CD8-positive, alpha-beta memory T cell (primary cell): ENCODE measurements around the gene AP3S1. TPM values are rescaled to one million over a fixed set of nuclear protein-coding genes. Genes with fewer than 3 reads are reported as not detected.
"Not testable (repeated sequence)": the region's sequence is repeated elsewhere in the genome, so short reads cannot be mapped to it uniquely, and the experiment has no call there.

Source experiments
- CTCF ChIA-PET: fragments of 350-600 bp; sonication (Branson Sonifier 250); formaldehyde crosslinking; loops from one replicate; lab custom pipeline; 2021; ENCODE audit warnings: antibody characterized with exemption; lab: Charles Lee
- POLR2A ChIA-PET: fragments of 350-600 bp; sonication (Branson Sonifier 250); formaldehyde crosslinking; loops from one replicate; lab custom pipeline; 2021; ENCODE audit warnings: antibody characterized with exemption; lab: Charles Lee
- DNase-seq, 5 donors: peaks; one replicate each; pipeline versions ENCODE4 v3.0.0 to v3.0.0-alpha.2; 2020 to 2022; ENCODE audit warnings: mixed read lengths in 1 of 5
- H3K27ac ChIP-seq: one replicate; pipeline ENCODE4 v1.7.0; 2013; ENCODE audit warnings: low read depth, mild to moderate bottlenecking, low read length, moderate library complexity
- H3K27me3 ChIP-seq: 2 replicates; pipeline ENCODE4 v1.7.0; 2013; ENCODE audit warnings: low read length, mild to moderate bottlenecking; ENCODE audit not compliant: insufficient read depth, poor library complexity, severe bottlenecking
- H3K36me3 ChIP-seq: 2 replicates; pipeline ENCODE4 v1.7.0; 2013; ENCODE audit warnings: mild to moderate bottlenecking, low read length, moderate library complexity; ENCODE audit not compliant: insufficient read depth
- H3K4me1 ChIP-seq: 2 replicates; pipeline ENCODE4 v1.7.0; 2013; ENCODE audit warnings: mild to moderate bottlenecking, low read length, moderate library complexity; ENCODE audit not compliant: insufficient read depth
- H3K4me3 ChIP-seq: 2 replicates; pipeline ENCODE4 v1.7.0; 2013; ENCODE audit warnings: mild to moderate bottlenecking, low read length
- H3K9me3 ChIP-seq: 2 replicates; pipeline ENCODE4 v1.7.0; 2013; ENCODE audit warnings: mild to moderate bottlenecking, low read length
- H3K27ac Mint-ChIP-seq, 8 donors: one replicate each; pipeline ENCODE4 v1.8.0; 2020 to 2021; ENCODE audit warnings: mixed read lengths in 8 of 8, mild to moderate bottlenecking in 6 of 8, inconsistent platforms in 3 of 8, moderate library complexity in 3 of 8
- H3K27me3 Mint-ChIP-seq, 2 donors: one replicate each; pipeline ENCODE4 v1.8.0; 2020 to 2021; ENCODE audit warnings: mixed read lengths in 2 of 2, mild to moderate bottlenecking in 1 of 2, moderate library complexity in 1 of 2
- H3K36me3 Mint-ChIP-seq, 3 donors: one replicate each; pipeline ENCODE4 v1.8.0; 2020 to 2021; ENCODE audit warnings: mixed read lengths in 3 of 3, inconsistent platforms in 1 of 3, mild to moderate bottlenecking in 1 of 3
- H3K4me1 Mint-ChIP-seq, 3 donors: one replicate each; pipeline ENCODE4 v1.8.0; 2020 to 2021; ENCODE audit warnings: mixed read lengths in 3 of 3, inconsistent platforms in 1 of 3, mild to moderate bottlenecking in 1 of 3
- H3K4me3 Mint-ChIP-seq, 7 donors: one replicate each; pipeline ENCODE4 v1.8.0; 2020 to 2021; ENCODE audit warnings: mixed read lengths in 7 of 7, mild to moderate bottlenecking in 6 of 7, moderate library complexity in 4 of 7, inconsistent platforms in 2 of 7
- H3K9me3 Mint-ChIP-seq, 5 donors: one replicate each; pipeline ENCODE4 v1.8.0; 2020 to 2022; ENCODE audit warnings: mixed read lengths in 5 of 5, mild to moderate bottlenecking in 3 of 5, moderate library complexity in 2 of 5, inconsistent platforms in 1 of 5
- polyA plus RNA-seq: library from polyadenylated mRNA; unstranded; fragments of 300-500 nt; fragmentation: Illumina TruSeq; gene quantifications from one replicate; pipeline ENCODE4 v1.2.3, GENCODE V29; 2021
- total RNA-seq, 2 experiments: library from RNA; stranded (reverse); gene quantifications; one replicate each; pipeline ENCODE4 v1.2.3, GENCODE V29; 2021

AP3S1 gene
- total and polyA plus RNA-seq, 3 experiments from 2014 or later: 62.1 to 77.5 (median 73.6) TPM

DNA sequence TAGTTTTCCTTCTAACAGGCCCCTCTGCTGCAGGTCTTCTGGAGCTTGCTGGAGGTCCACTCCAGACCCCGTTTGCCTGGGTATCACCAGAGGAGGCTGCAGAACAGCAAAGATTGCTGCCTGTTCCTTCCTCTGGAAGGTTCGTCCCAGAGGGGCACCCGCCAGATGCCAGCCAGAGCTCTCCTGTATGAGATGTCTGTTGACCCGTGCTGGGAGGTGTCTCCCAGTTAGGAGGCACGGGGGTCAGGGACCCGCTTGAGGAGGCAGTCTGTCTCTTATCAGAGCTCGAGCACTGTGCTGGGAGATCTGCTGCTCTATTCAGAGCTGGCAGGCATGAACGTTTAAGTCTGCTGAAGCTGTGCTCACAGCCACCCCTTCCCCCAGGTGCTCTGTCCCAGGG, 40.7 kb downstream of the AP3S1 start:
- H3K36me3 ChIP-seq, H3K27ac ChIP-seq, H3K9me3 Mint-ChIP-seq, POLR2A ChIA-PET, DNase-seq, H3K4me3 Mint-ChIP-seq, H3K27me3 Mint-ChIP-seq, H3K27me3 ChIP-seq, H3K4me3 ChIP-seq, H3K4me1 ChIP-seq, CTCF ChIA-PET, H3K9me3 ChIP-seq, H3K27ac Mint-ChIP-seq: not testable (repeated sequence)
- H3K36me3 Mint-ChIP-seq: peaks cover 13 to 40% (median 38%) of the 10 kb centered on the region in 3 donors
- peaks cover 0 to 26% (median 16%) of the 10 kb centered on the region in 3 donors for H3K4me1 Mint-ChIP-seq

DNA sequence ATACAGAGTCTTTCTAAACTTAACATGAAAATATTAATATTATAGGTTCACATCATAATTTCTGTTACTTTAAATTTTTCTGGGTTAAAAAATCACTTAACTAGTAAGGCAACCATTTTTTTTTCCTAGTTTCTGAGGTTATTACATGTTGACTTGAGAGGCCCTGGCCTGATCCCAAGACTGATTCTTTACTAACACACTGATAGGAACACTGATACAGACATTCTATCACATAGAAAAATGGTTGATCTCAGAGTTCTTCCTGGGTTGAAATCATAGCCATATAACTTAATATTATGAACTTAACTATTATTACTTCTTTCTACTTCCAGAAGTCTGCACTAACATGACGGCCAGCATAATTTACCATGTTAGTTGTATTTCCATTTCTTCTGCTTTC, 43.0 kb downstream of the AP3S1 start:
- ChIA-PET CTCF (no interaction called here), POLR2A (no interaction called here)
- no peaks in the 10 kb centered on the region for H3K27me3 Mint-ChIP-seq
- no peaks in the 10 kb centered on the region for H3K9me3 Mint-ChIP-seq
- peaks cover 6 to 29% (median 18%) of the 10 kb centered on the region in 3 donors for H3K36me3 Mint-ChIP-seq
- H3K27ac Mint-ChIP-seq: no peak overlapping the region
- DNase-seq: no peak
- Histone ChIP-seq H3K36me3 (no peaks in the 10 kb centered on the region), H3K4me1 (no peaks in the 10 kb centered on the region), H3K4me3 (no peak overlapping the region), H3K27ac (no peak overlapping the region), H3K9me3 (no peaks in the 10 kb centered on the region), H3K27me3 (no peaks in the 10 kb centered on the region)
- H3K4me1 Mint-ChIP-seq: peaks cover 0 to 14% (median 11%) of the 10 kb centered on the region in 3 donors
- H3K4me3 Mint-ChIP-seq: no peak overlapping the region

DNA sequence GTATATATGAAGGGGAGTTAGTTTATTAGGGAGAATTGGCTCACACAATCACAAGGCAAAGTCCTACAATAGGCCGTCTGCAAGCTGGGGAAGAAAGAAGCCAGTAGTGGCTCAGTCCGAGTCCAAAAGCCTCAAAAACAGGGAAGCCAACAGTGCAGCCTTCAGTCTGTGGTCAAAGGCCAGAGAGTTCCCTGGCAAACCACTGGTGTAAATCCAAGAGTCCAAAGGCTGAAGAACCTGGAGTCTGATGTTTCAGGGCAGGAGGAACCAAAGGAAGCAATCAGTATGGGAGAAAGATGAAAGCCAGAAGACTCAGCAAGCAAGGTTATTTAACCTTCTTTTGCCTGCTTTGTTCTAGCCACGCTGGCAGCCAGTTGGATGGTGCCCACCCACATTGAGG, 43.5 kb downstream of the AP3S1 start:
- H3K4me1 Mint-ChIP-seq, H3K9me3 ChIP-seq, POLR2A ChIA-PET, CTCF ChIA-PET, H3K27me3 Mint-ChIP-seq, H3K27ac Mint-ChIP-seq, H3K27me3 ChIP-seq, H3K36me3 ChIP-seq, H3K27ac ChIP-seq, H3K4me3 ChIP-seq, H3K4me1 ChIP-seq, H3K9me3 Mint-ChIP-seq, DNase-seq, H3K4me3 Mint-ChIP-seq: not testable (repeated sequence)
- peaks cover 4 to 27% (median 18%) of the 10 kb centered on the region in 3 donors for H3K36me3 Mint-ChIP-seq

DNA sequence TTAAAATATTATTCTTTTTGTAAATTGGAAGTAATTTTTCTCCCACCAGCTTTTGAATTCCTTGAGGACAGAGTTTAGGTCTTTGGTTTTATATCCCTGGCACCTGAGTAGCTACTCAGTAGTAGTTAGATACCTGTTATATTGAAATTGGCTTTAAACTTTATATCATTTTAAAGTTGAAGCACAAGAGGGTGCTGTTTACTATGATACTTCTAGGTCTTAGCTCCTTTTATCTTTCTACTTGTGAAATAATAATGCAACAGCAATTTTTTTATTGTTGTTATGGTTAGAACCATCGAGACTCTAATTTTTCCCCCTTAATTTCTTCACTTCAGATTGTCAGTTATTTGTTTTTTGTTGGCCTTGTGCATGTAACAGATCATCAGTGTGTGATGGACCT, 46.3 kb downstream of the AP3S1 start:
- no peak overlapping the region for H3K27ac Mint-ChIP-seq
- no peak overlapping the region for H3K4me3 ChIP-seq
- no peaks in the 10 kb centered on the region for H3K4me1 ChIP-seq
- no peaks in the 10 kb centered on the region for H3K9me3 ChIP-seq
- no peak overlapping the region for H3K27ac ChIP-seq
- H3K36me3 Mint-ChIP-seq: peaks cover 5 to 15% (median 6%) of the 10 kb centered on the region in 3 donors
- no peak for DNase-seq
- H3K36me3 ChIP-seq: no peaks in the 10 kb centered on the region
- POLR2A ChIA-PET: no interaction called here
- CTCF ChIA-PET: no interaction called here
- H3K4me3 Mint-ChIP-seq: no peak overlapping the region
- no peaks in the 10 kb centered on the region for H3K27me3 Mint-ChIP-seq
- H3K27me3 ChIP-seq: no peaks in the 10 kb centered on the region
- H3K9me3 Mint-ChIP-seq: no peaks in the 10 kb centered on the region
- peaks cover 0 to 3% (median 0%) of the 10 kb centered on the region in 3 donors for H3K4me1 Mint-ChIP-seq

DNA sequence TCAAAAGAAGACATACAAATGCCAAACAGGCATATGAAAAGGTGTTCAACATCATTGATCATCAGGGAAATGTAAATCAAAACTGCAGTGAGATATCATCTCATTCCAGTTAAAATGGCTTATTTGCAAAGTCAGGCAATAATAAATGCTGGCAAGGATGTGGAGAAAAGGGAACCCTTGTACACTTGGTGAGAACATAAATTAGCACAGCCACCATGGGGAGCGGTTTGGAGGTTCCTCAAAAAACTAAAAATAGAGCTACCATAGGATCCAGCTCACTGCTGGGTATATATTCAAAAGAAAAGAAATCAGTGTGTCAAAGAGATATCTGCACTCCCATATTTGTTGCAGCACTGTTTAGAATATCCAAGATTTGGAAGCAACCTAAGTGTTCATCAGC, 50.3 kb downstream of the AP3S1 start:
- Histone ChIP-seq H3K4me3 (no peak overlapping the region), H3K4me1 (no peaks in the 10 kb centered on the region), H3K9me3 (no peaks in the 10 kb centered on the region), H3K27ac (no peak overlapping the region), H3K36me3 (no peaks in the 10 kb centered on the region), H3K27me3 (no peaks in the 10 kb centered on the region)
- Mint-ChIP-seq H3K9me3 (no peaks in the 10 kb centered on the region), H3K27me3 (no peaks in the 10 kb centered on the region), H3K36me3 (peaks cover 5 to 8% (median 6%) of the 10 kb centered on the region in 3 donors), H3K4me3 (no peak overlapping the region), H3K4me1 (no peaks in the 10 kb centered on the region), H3K27ac (no peak overlapping the region)
- ChIA-PET POLR2A (no interaction called here), CTCF (no interaction called here)
- DNase-seq: no peak

DNA sequence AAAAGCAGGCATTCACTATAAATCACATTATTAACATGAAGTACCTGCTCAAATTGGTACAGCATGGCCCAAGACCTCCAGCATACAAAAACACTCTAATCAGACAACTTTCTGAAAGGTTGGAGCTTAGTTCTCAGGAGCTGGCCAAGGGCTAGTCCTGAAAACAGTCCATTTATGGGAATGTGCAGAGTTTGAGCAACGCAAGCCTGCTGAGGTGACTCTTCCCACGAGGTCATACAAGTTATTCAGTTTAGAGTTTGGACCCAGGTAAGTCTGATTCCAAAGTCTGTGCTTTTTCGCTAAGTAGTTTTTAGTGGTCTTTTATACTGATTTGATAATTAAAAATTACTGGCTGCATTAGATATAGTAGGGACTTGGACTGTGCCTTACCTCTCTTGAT, 52.6 kb downstream of the AP3S1 start:
- no peak for DNase-seq
- Histone ChIP-seq H3K27ac (no peak overlapping the region), H3K4me3 (no peak overlapping the region), H3K4me1 (no peaks in the 10 kb centered on the region), H3K36me3 (no peaks in the 10 kb centered on the region), H3K27me3 (no peaks in the 10 kb centered on the region), H3K9me3 (no peaks in the 10 kb centered on the region)
- Mint-ChIP-seq H3K4me1 (peaks cover 0 to 4% (median 0%) of the 10 kb centered on the region in 3 donors), H3K36me3 (peaks cover 8 to 21% (median 8%) of the 10 kb centered on the region in 3 donors), H3K9me3 (no peaks in the 10 kb centered on the region), H3K27me3 (no peaks in the 10 kb centered on the region), H3K27ac (no peak overlapping the region), H3K4me3 (no peak overlapping the region)
- CTCF ChIA-PET: no interaction called here
- POLR2A ChIA-PET: no interaction called here

DNA sequence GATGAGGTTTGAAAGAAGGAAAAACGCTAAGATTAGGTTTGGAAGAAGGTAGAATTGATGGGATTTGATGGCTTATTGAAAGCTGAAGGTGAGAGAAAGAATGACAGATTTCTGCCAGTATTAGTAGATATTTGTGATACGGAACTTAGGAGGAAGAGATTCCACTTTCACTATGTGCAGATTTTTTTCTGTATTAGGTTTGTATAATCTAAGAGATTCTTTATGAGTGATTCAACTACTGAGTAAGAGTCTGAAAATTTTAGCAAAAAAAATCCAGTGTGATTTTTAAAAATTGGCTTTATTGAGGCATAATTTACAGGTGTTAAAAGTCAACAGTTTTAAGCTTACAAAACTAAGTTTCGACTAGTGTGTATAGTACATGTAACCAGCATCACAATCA, 54.1 kb downstream of the AP3S1 start:
- Mint-ChIP-seq H3K36me3 (peaks cover 8 to 21% (median 9%) of the 10 kb centered on the region in 3 donors), H3K4me1 (peaks cover 0 to 4% (median 0%) of the 10 kb centered on the region in 3 donors)
- POLR2A ChIA-PET: no interaction called here

GRCh38 chr5:115898656-115899055, 56.9 kb downstream of the AP3S1 start:
- Mint-ChIP-seq H3K4me1 (peaks cover 0 to 4% (median 0%) of the 10 kb centered on the region in 3 donors), H3K9me3 (no peaks in the 10 kb centered on the region), H3K27ac (no peak overlapping the region), H3K27me3 (no peaks in the 10 kb centered on the region), H3K4me3 (no peak overlapping the region), H3K36me3 (peaks cover 7 to 22% (median 8%) of the 10 kb centered on the region in 3 donors)
- Histone ChIP-seq H3K4me3 (no peak overlapping the region), H3K27me3 (no peaks in the 10 kb centered on the region), H3K9me3 (no peaks in the 10 kb centered on the region), H3K4me1 (no peaks in the 10 kb centered on the region), H3K27ac (no peak overlapping the region), H3K36me3 (no peaks in the 10 kb centered on the region)
- POLR2A ChIA-PET: no interaction called here
- no peak for DNase-seq
- CTCF ChIA-PET: no interaction called here

More for the DNA sequence above, 54.1 kb downstream of the AP3S1 start:
- CTCF ChIA-PET: no interaction called here
- Mint-ChIP-seq H3K4me3 (no peak overlapping the region), H3K9me3 (no peaks in the 10 kb centered on the region), H3K27ac (no peak overlapping the region), H3K27me3 (no peaks in the 10 kb centered on the region)
- Histone ChIP-seq H3K4me1 (no peaks in the 10 kb centered on the region), H3K4me3 (no peak overlapping the region), H3K9me3 (no peaks in the 10 kb centered on the region), H3K27me3 (no peaks in the 10 kb centered on the region), H3K36me3 (no peaks in the 10 kb centered on the region), H3K27ac (no peak overlapping the region)
- no peak for DNase-seq

- Mint-ChIP-seq H3K4me3 (no peak overlapping the region), H3K27me3 (no peaks in the 10 kb centered on the region), H3K9me3 (no peaks in the 10 kb centered on the region), H3K4me1 (no peaks in the 10 kb centered on the region), H3K27ac (no peak overlapping the region), H3K36me3 (peaks cover 0 to 4% (median 0%) of the 10 kb centered on the region in 3 donors)
- Histone ChIP-seq H3K27me3 (no peaks in the 10 kb centered on the region), H3K4me3 (no peak overlapping the region), H3K4me1 (no peaks in the 10 kb centered on the region), H3K27ac (no peak overlapping the region), H3K36me3 (no peaks in the 10 kb centered on the region), H3K9me3 (no peaks in the 10 kb centered on the region)
- ChIA-PET POLR2A (no interaction called here), CTCF (no interaction called here)
- no peak for DNase-seq
Measured at GRCh38 chr5:115907177-115907576, 65.4 kb downstream of the AP3S1 start.
